Hepatocyte (in vitro differentiated cells): ENCODE measurements around the gene ATP6V0D1. TPM values are rescaled to one million over a fixed set of nuclear protein-coding genes. Genes with fewer than 3 reads are reported as not detected.

Source experiments
- DNase-seq: peaks from one replicate; pipeline ENCODE4 v3.0.0-alpha.2; 2016; ENCODE audit warnings: low spot score
- H2AFZ ChIP-seq: fragments of 200-600 bp; sonication (generic); 2 replicates; pipeline ENCODE4 v1.6.0; 2016; ENCODE audit warnings: antibody characterized with exemption, mild to moderate bottlenecking
- H3K27ac ChIP-seq: fragments of 200-600 bp; sonication (generic); 2 replicates; pipeline ENCODE4 v1.5.1; 2016; ENCODE audit warnings: mild to moderate bottlenecking
- H3K27me3 ChIP-seq: fragments of 200-600 bp; sonication (generic); 2 replicates; pipeline ENCODE4 v1.6.1; 2016
- H3K36me3 ChIP-seq: fragments of 200-600 bp; sonication (generic); replicated peaks from 2 replicates; pipeline ENCODE4 v1.5.1; 2016; ENCODE audit warnings: low read depth; ENCODE audit not compliant: insufficient read depth
- H3K4me1 ChIP-seq: fragments of 200-600 bp; sonication (generic); 2 replicates; pipeline ENCODE4 v1.5.1; 2016; ENCODE audit warnings: mild to moderate bottlenecking, moderate library complexity; ENCODE audit not compliant: insufficient read depth
- H3K4me2 ChIP-seq: fragments of 200-600 bp; sonication (generic); 2 replicates; pipeline ENCODE4 v1.6.0; 2016
- H3K4me3 ChIP-seq: fragments of 200-600 bp; sonication (generic); 2 replicates; pipeline ENCODE4 v1.5.1; 2016; ENCODE audit warnings: mild to moderate bottlenecking
- H3K79me2 ChIP-seq: fragments of 200-600 bp; sonication (generic); 2 replicates; pipeline ENCODE4 v1.6.0; 2017; ENCODE audit warnings: mild to moderate bottlenecking
- H3K9me2 ChIP-seq: fragments of 200-600 bp; sonication (generic); replicated peaks from 2 replicates; pipeline ENCODE4 v1.6.0; 2017; ENCODE audit warnings: mild to moderate bottlenecking; ENCODE audit not compliant: insufficient read depth
- H3K9me3 ChIP-seq: fragments of 200-600 bp; sonication (generic); 2 replicates; pipeline ENCODE4 v1.5.1; 2016; ENCODE audit warnings: low read depth, mild to moderate bottlenecking
- H4K20me1 ChIP-seq: fragments of 200-600 bp; sonication (generic); 2 replicates; pipeline ENCODE4 v1.6.0; 2016; ENCODE audit warnings: mild to moderate bottlenecking; ENCODE audit not compliant: insufficient read depth, poor library complexity, severe bottlenecking
- EZH2 ChIP-seq: fragments of 200-600 bp; sonication (generic); IDR thresholded peaks from 2 replicates; pipeline ENCODE4 v1.6.1; 2016; ENCODE audit warnings: antibody characterized with exemption, mild to moderate bottlenecking, borderline replicate concordance
- EZH2phosphoT487 ChIP-seq: fragments of 200-600 bp; sonication (generic); IDR thresholded peaks from one replicate; pipeline ENCODE4 v1.6.1; 2018; ENCODE audit warnings: antibody characterized with exemption, mild to moderate bottlenecking, low read depth, moderate library complexity; ENCODE audit not compliant: unreplicated experiment, severe bottlenecking
- WGBS: methylation state at CpG from one replicate; pipeline ENCODE4 v1.1.6; 2016; ENCODE audit warnings: low lambda C conversion rate; ENCODE audit errors: missing lambda C conversion rate; 5-methylcytosine and 5-hydroxymethylcytosine counted together
- polyA plus RNA-seq: library from polyadenylated mRNA; unstranded; fragments of >200 nt; fragmentation: Nextera tagmentation; extraction: Ambion mirVana; gene quantifications from 2 replicates; pipeline ENCODE4 v1.2.1, GENCODE V29; 2016
- total RNA-seq: library from RNA; depleted of rRNA; stranded (reverse); fragments of >200 nt; gene quantifications from 2 replicates; pipeline ENCODE4 v1.2.3, GENCODE V29; 2014
- TF ChIP-seq, protein P1 (sequence below): fragments of 200-600 bp; sonication (generic); IDR thresholded peaks from 2 replicates; pipeline ENCODE4 v1.5.1; 2016; ENCODE audit warnings: antibody characterized with exemption, mild to moderate bottlenecking; ENCODE audit not compliant: poor library complexity

ATP6V0D1 gene
- total and polyA plus RNA-seq, 2 experiments from 2014 or later, result 157 to 223 TPM

DNA sequence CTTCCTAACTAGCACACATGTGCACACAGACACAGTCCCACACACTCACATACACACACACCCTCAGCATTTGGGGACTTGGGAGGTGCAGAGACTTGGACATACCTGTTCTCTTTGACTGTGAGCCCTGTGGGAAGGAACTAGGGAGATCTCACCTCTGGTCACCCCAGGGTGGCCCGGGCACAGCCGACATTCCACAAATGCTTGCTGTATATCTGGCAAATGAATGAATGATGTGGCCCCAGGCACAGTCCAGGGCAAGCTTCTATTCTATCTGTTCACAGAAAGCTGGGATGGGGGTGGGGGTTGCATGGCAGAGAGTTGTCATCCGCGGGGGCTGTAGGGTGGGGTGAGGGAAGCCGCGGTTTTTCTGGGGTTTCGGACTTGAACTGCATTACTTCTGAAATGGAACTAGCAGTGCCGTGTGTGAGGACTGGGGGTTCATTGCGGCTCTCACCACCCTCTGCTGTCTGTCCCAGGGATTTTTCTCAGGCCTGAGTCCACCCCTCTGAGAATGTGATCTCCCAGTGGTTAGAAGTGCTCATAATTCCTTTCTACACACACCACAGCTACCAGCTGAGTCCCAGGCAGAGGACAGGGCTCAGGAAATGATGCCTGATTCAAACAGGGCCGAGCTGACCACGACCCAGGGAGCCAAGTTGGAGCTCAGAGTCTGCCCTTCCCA, 44.4 kb upstream of the ATP6V0D1 start:
- H3K4me2 ChIP-seq, result no peak overlapping the region
- H3K27me3 ChIP-seq, result no peaks in the 10 kb centered on the region
- peaks cover 19% of the 10 kb centered on the region for H3K4me1 ChIP-seq
- H3K27ac ChIP-seq, result no peak overlapping the region
- no peak for DNase-seq
- H3K79me2 ChIP-seq, result peaks cover 7% of the 10 kb centered on the region
- H3K9me2 ChIP-seq, result no peaks in the 10 kb centered on the region
- H3K36me3 ChIP-seq, result no peaks in the 10 kb centered on the region
- 63% methylated on average over 11 of the region's 11 CpGs for WGBS
- no peak overlapping the region for H2AFZ ChIP-seq
- no peak for TF ChIP-seq EZH2phosphoT487
- TF ChIP-seq, protein P1, sequence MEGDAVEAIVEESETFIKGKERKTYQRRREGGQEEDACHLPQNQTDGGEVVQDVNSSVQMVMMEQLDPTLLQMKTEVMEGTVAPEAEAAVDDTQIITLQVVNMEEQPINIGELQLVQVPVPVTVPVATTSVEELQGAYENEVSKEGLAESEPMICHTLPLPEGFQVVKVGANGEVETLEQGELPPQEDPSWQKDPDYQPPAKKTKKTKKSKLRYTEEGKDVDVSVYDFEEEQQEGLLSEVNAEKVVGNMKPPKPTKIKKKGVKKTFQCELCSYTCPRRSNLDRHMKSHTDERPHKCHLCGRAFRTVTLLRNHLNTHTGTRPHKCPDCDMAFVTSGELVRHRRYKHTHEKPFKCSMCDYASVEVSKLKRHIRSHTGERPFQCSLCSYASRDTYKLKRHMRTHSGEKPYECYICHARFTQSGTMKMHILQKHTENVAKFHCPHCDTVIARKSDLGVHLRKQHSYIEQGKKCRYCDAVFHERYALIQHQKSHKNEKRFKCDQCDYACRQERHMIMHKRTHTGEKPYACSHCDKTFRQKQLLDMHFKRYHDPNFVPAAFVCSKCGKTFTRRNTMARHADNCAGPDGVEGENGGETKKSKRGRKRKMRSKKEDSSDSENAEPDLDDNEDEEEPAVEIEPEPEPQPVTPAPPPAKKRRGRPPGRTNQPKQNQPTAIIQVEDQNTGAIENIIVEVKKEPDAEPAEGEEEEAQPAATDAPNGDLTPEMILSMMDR, result no peak
- TF ChIP-seq EZH2, result no peak
- H3K9me3 ChIP-seq, result no peaks in the 10 kb centered on the region
- H3K4me3 ChIP-seq, result no peak overlapping the region
- H4K20me1 ChIP-seq, result peaks cover under 1% of the 10 kb centered on the region

DNA sequence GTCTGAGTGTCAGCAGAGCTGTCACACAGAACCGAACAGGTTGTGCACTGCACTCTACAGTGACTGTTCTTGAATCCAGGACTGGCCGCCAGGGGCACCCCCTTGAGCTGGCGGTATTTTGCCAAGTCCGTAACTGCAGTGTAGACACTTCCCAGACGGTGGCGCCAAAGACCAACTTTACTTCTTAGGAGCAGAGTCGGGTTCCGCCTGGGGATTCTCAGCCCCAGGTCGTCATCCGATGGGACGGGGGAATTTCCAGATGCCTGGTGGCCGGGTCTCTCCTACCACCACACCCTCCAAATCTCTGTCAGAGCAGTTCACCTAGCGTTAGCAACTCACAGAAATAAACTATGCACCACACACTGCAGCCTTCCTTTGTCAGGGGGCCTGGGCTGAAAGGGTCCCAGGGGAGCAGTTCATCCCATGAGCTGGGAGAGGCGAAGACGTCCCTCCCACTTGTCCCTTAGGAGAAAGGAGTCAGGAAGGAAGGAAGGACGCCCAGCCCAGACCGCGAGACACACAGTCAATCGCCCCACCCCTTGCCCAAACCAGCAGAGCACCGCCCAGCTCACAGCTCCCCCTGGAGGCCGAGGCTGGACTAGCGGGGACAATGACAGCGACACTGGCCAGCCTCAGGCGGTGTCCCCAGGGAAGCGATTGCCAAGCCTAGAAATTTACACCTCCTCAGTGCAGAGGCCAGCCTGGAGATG, 40.3 kb upstream of the ATP6V0D1 start:
- no peak for TF ChIP-seq EZH2phosphoT487
- TF ChIP-seq, protein P1, result peak; percentile 85
- H3K36me3 ChIP-seq, result no peaks in the 10 kb centered on the region
- H3K27ac ChIP-seq, result peak overlapping the region; percentile 96
- no peaks in the 10 kb centered on the region for H3K9me2 ChIP-seq
- no peaks in the 10 kb centered on the region for H3K9me3 ChIP-seq
- peak overlapping the region; percentile 26 for H3K4me3 ChIP-seq
- no peaks in the 10 kb centered on the region for H3K79me2 ChIP-seq
- H2AFZ ChIP-seq, result peak overlapping the region; percentile 95
- peak overlapping the region; percentile 93 for H3K4me2 ChIP-seq
- no peaks in the 10 kb centered on the region for H4K20me1 ChIP-seq
- 1% methylated on average over 24 of the region's 25 CpGs for WGBS
- no peaks in the 10 kb centered on the region for H3K27me3 ChIP-seq
- H3K4me1 ChIP-seq, result peaks cover 4% of the 10 kb centered on the region
- DNase-seq, result peak; percentile 97

DNA sequence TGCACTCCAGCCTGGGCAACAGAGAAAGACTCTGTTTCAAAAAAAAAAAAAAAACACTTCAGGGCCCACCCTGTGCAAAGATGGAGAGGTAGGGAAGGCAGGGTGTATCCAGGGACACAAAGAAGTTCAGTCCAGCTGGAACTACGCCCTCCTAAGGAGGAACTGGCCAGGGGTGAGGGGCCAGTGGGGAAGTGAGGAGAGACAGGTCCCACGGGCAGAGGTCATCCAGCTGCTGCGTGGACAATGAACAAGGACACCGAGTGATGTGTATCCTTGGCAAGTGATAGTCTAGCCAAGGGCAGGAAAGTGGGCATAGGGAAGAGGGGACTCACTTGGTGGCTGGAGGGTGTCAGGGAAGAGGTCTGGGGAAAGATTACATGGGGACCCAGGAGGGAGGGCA, 38.3 kb upstream of the ATP6V0D1 start:
- Histone ChIP-seq H3K9me2 (no peaks in the 10 kb centered on the region), H3K27me3 (no peaks in the 10 kb centered on the region), H3K4me3 (no peak overlapping the region), H2AFZ (no peak overlapping the region), H4K20me1 (no peaks in the 10 kb centered on the region), H3K4me2 (no peak overlapping the region), H3K36me3 (no peaks in the 10 kb centered on the region), H3K79me2 (no peaks in the 10 kb centered on the region), H3K27ac (no peak overlapping the region), H3K4me1 (peaks cover 4% of the 10 kb centered on the region), H3K9me3 (no peaks in the 10 kb centered on the region)
- no peak for TF ChIP-seq EZH2phosphoT487
- TF ChIP-seq, protein P1, result no peak
- TF ChIP-seq EZH2, result no peak
- WGBS, result 88% methylated on average over 4 of the region's 4 CpGs
- DNase-seq, result no peak
